Activated T-cell treated with anti-CD3 and anti-CD28 coated beads for 24 hours (primary cell): ENCODE measurements around the gene TPPP3.
"Not testable (repeated sequence)": the region's sequence is repeated elsewhere in the genome, so short reads cannot be mapped to it uniquely, and the experiment has no call there.

ENCODE experiments used
- DNase-seq: peaks from one replicate; pipeline ENCODE4 v3.0.0-alpha.2; 2020; ENCODE audit warnings: low read depth

Gene TPPP3

DNA sequence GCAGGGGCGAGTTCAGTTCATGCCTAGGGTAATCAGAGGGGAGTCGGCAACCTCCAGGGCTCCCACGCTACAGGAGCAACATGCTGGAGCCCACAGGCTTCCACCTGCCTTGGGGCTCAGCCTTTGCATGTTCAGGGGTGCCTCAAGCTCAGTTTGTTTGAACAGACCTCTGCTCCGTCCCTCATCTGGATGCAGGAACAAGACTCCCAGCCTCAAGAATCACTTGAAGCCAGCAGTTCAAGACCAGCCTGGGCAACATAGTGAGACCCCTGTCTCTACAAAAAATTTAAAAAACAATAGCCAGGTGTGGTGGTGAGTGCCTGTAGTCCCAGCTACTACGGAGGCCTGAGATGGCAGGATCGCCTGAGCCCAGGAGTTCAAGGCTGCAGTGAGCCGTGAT lies 32.7 kb upstream of the TPPP3 start:
- DNase-seq: no peak

DNA sequence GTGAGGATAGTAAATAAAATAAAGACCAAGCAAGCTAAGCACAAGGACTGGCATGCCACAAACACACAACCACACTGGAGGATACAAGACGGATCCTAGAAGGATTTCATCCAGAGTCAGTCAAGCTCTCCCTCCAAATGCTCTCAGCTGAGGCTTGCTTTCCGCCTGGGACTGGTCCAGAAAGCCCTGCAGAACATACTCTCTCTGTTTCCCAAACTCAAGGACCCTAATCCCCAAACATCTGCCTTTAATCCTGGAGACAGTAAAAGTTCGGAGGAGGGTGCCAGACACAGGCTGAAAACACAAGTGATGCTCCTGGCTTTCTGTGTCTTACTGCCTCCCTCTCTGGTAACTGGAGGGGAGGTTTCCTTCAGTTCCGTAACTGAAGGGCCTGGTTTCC lies 32.3 kb upstream of the TPPP3 start:
- DNase-seq: no peak

DNA sequence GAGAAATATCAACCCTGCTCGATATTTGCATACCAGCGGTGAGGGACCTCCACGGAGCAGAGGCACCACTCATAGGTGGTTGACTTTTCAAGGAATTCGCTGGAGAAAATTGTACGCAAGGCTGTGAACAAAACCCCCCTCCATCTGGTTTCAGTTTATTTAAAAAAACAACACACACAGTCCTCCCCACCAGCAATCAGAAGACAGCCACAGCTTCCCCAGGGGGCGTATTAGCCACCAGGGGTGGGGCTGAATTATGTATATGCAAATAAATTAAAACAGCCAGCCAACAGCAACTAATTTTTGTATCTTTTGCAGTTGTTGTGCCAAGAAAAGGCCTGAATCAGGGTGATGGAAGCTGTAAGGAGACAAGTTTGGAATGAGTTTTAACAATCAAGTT lies 31.8 kb upstream of the TPPP3 start:
- no peak for DNase-seq

DNA sequence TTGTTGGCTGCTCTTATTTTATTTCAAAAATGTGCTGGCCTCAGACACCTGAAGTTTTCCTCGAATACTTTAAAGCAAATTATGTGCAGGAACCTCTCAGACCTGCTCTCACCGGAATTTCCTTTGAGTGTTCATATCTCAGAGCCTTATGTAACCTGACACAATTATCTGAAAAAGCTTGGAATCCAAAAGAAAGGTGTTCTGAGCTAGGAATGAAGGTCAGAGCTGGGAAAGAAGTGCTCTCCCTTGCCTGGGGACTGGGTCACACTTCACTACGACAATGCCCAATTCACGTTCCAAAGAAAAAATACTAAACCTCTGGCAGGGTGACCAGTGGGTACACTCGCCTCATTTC lies 30.9 kb upstream of the TPPP3 start:
- no peak for DNase-seq

DNA sequence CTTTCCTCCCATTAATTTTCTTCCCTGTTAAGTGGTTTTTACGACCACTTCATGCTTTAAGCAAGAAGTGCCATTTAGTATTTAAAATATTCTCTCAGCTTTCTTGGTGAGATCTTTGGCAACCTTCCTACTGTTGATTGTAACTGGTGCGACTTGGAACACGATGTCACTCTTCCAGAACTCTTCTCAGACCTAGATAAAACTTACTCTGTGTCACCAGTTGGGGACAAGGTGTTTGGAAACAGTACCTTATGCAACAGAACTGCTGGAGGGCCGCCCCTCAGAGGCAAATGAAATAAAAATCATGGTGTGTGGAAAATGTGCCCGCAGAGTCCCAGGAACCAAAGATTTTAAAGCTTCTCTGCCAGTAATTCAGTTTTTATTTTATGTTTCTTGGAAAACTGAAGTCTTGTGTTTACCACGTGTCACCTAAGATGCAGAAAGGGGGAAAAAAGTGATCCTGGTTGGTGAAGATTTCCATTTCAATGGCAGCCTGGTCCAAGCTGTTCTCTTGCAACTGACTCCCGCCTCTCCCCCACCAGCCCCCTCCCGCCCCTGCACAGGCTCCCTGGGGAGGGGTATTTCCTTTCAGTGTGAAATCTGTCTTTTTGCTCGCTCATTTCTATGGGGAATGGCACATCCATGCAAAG lies 30.4 kb upstream of the TPPP3 start:
- DNase-seq: no peak

DNA sequence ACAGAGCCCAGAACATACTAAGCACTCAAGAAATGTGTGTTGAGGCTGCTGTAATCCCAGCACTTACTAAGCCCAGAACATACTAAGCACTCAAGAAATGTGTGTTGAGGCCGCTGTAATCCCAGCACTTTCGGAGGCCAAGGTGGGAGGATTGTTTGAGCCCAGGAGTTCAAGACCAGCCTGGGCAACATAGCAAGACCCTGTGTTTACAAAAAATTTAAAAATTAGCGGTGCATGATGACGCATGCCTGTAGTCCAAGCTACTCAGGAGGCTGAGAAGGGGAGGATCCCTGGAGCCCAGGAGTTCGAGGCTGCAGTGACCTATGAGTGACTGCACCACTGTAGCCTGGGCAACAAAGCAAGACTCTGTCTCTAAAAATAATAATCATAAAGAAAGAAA lies 29.7 kb upstream of the TPPP3 start:
- DNase-seq: no peak

DNA sequence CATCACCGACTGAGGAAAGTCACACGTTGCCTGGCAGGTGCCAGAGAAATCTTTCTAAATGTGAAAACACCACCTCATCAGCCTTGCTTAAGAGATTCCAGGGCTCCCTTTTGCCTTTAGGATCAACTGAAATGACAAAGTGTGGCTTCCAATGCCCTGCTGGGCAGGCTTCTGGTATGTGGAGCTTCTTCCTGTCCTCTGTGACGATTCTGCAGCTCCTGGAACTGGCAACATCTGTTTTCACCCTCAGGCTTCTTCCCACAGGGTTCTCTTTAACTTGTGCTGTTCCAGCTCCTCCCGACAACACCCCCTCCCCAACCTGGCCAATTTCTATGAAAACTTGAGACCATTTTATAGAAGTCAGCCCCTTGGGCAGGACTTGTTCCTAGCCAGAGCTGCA lies 27.7 kb upstream of the TPPP3 start:
- DNase-seq: no peak

DNA sequence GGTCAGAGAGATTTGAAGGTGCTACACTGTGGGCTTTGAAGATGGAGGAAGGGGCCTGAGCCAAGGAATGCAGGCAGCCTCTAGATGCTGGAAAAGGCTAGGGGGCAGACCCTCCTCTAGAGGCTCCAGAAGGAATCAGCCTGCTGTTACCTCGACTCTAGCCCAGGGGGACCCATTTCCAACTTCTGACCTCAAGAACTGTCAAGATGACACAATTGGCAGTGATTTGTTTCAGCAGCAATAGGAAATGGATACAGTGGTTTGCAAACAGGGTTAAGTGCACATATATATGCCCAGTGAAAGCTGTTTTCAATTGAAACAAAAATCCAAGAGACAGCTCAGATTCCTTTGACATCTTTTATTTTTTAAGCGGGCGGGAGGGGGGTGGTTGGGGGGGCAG lies 26.6 kb upstream of the TPPP3 start:
- DNase-seq: no peak

DNA sequence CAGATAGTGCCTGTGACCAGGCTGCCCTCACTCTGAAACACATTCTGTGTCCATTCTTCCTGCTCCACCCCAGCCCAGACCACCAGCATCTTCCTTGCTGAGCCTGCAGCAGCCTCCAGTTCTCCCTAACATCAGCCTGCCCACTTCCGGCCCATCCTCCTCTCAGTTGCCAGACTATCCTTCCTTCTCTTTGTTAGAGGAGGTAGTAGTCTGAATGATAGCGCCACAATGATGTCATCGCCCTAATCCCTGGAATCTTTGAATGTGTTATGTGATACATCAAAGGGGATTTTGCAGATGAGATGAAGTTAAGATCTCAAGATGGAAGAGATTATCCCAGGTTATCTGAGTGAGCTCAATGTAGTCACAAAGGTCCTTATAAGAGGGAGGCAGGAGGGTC lies 26.2 kb upstream of the TPPP3 start:
- DNase-seq: no peak

DNA sequence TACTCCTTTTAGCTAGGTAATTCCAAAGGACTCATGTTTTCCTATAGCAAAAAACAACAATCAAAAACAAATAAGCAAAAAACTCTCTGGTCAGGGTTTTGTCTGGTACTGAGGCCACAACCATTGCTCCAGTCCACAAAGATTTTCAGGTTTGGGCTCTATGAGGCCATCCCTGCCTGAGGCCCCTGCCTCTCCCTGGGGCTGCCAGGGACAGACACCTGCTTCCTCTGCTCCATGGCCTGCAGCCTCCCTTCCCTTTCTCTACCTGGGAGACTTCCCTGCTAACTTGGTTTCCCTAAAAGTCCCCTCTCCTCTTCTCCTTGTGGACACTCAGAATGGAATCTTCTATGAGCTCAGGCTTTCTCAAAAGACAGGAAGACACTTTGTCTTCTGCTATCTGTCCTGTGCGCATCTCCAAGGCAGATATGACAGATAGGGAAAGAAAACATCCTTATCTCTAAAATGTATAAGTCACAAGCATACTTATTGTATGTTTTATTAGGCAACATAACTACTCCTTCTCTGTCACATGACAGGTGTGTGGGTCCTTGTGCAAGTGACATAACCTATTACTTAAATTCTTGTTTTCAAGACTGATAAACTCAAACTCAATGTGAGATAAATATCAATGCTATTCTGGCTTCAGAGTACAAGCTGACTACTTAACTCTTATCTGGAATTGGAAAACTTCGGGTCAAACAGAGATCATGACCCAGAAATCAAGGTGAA lies 24.2 kb upstream of the TPPP3 start:
- no peak for DNase-seq

DNA sequence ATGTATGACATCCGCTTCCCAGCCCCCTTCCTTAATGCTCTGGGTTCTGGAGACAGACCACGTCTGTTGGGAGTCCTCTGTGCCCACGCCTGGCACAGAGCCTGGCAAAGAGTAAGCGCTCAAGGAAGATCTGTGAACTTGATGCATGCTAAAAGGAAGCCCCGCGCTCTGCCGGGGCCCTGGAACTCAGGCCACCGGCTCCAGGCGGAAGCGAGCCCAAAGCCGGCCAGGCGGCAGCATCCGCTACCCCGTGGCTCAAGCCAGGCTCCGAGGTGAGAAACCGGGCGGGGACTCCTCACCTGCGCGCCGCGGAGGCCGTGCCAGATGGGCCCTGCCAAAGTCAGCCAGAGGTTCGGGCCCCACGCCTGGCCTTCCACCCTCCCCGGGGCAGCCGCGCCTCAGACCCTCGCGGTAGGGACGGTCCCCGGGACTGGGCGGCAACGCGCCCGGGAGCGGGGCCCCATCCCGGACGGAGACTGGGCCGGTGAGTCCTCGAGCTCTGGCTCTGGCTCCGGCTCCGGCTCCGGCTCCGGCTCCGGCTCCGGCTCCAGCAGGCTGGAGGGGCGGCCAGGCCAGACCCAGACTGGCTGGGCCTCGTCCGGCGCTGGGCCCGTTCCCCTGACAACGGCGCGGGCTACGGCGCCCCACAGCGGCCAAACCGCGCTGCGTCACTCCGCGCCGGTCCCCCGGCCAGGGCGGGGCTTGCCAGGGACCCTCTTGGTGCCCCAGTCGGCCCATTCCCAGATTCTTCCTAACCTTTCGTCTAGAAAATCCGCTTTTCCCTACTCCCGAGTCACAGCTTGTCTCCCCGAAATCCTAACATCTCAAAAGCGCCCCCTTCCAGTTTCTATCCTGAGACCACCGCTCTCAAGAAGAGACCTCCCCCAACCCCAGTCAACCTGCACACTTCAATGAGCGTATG lies 22.8 kb upstream of the TPPP3 start, which contains the start of gene ZDHHC1:
Gene ZDHHC1, minus strand, starts transcription at position 606 of the 922 bp plus-strand sequence. CDS start 8,702 bp downstream, outside the sequence.
- peak; percentile 32 for DNase-seq

DNA sequence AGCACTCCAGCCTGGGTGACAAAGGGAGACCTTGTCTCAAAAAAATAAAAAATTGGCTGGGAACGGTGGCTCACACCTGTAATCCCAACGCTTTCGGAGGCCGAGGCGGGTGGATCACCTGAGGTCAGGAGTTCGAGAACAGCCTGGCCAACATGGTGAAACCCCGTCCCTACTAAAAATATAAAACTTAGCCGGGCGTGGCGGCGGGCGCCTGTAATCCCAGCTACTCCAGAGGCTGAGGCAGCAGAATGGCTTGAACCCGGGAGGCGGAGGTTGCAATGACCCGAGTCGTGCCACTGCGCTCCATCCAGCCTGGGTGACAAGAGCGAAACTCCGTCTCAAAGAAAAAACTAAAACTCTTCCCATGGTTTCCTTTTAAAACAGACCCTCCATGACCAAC lies 22.1 kb upstream of the TPPP3 start:
- DNase-seq: not testable (repeated sequence)

DNA sequence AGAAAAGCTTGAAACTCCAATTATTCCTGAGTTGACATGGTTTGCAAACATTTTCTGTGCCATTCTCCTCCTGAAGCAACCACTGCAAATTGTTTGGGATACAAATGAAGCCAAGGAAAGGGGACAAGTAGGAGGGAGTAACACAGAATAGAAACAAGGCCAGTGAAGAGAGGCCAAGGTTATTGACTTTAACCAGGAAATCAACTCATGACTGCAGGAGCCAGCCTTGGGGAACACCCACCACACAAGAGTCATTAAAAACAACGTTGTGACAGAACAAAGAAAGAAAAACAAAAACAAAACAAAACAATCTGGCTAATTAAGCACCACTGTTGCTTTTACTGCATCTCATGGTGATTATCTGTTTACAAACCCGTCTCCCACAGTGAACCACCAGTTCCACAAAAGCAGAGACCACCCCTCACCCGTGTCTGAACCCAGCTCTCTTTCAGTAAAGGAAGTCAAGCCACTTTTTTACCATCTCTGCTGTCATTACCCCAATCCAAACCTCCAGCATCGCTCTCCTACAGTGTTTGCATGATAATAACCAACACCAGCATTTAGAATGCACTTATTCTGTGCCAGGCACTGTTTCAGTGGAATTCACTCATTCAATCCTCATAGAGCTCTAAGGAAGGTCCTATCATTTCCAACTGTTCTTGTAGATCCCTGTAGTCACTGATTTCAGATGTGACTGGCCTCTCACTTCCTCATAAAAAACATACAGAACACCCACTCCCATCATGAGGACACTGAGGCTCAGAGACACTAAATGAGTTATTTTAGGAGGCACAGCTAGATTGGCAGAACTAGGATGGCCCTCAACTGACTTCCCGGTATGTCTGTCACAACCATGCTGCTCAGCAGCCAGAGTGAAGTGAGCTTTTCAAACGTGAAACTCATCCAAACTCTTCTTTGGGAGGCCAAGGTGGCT lies 20.9 kb upstream of the TPPP3 start:
- no peak for DNase-seq

DNA sequence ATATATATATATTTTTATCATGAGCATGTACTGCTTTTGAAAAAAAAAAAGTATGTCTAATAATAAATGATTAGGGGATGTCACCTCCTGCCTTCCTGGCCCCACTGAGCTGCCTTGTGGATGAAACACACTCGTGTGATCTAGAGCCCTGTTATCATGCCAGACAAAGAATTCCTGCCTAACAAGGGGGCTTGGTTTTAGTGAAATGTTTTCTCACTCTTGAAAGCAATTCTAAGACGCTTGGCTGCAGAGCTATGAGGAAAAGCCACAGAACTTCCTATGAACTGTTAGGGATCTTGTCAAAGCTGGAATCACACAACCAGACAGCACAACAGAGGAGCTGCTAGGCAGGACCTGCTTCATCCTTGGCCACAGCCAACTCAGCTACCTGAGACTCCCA lies 19.0 kb upstream of the TPPP3 start:
- no peak for DNase-seq

DNA sequence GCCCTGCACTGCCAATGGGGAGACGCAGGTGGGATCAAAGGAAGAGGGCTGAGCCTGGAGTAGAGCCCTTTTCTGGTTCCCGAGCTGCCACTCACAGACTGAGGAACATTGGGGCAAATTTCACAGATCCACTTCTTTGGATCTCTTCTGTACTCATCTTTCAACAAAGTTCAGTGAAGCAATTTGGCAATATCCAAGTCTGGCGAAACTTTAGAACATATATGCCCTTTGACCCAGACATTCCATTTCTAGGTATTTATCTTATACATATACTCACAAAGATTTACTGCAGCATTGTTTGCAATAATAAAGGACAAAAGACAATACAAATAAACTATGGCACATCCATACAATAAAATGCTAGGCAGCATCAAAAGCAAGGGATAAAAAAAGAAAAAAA lies 18.0 kb upstream of the TPPP3 start:
- DNase-seq: no peak

DNA sequence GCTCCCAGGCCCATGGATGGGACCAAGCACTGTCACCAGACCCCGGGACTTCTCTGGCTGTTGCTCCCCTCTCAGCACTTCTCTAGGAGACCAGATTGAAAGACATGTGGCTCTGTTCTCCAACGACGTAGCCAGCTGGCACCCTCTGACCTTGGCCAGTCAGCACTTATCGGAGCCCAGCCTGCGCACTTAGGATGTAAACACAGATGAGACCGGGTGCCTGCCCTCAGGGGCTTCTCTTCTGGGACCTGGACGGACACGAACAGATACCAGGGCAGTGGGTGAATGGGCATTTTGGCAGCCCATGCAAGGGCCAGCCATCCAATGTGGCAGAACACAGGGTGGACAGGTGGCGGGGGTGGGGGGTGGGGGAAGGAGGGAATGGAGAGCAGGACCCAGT lies 16.3 kb upstream of the TPPP3 start:
- DNase-seq: no peak

DNA sequence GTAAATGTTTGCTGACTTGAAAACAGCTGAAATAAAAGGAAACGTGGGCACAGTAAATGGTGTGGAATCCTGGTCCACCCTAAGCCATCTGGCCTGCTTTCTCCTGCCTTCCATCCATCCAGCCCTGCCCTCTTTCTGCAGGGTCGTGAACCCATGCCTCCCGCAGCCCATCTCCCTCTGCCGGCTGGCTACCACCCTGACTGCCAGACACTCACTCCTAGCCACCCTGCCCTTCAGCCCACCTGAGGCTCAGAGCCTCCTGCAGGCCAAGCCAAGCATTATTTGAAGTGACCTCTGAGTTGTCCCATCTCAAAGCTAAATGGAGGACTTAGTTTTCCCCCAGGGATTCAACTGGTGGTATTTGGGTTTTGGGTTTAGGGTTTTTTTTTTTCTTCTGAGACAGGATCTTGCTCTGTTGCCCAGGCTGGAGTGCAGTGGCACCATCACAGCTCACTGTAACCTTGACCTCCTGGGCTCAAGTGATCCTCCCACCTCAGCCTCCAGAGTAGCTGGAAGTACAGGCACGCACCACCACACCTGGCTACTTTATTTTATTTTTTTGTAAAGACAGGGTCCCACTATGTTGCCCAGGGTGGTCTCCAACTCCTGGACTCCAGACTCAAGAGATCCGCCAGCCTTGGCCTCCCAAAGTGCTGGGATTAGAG lies 14.6 kb upstream of the TPPP3 start:
- no peak for DNase-seq

DNA sequence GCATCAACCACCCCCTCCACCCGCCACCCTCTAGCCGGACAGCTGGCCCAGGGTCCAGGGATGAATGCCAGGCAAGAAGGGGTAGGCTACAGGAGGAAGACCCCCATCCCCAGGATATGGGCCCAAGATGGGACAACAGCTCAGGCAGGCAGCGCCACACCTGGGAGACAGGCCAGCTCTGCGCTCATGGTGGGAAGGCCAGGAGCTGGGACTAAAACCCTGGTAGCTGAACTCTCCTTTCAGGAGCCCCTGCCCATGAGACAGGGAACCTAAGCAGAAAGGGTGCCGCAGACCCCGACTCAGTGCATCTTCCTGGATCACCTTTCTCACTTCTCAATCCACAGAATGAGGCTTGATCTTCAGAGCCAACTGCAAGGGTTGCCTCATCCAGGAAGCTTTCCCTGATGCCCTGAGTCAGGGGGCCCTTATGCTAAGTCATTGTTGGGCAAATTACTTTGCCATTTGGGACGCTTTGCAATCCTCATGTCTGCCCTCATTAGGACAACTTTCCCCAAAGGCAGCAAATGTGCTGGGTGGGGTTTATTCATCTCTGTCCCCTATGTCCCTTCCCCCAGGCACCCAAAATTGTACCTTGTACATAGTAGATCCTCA lies 14.0 kb upstream of the TPPP3 start:
- no peak for DNase-seq

DNA sequence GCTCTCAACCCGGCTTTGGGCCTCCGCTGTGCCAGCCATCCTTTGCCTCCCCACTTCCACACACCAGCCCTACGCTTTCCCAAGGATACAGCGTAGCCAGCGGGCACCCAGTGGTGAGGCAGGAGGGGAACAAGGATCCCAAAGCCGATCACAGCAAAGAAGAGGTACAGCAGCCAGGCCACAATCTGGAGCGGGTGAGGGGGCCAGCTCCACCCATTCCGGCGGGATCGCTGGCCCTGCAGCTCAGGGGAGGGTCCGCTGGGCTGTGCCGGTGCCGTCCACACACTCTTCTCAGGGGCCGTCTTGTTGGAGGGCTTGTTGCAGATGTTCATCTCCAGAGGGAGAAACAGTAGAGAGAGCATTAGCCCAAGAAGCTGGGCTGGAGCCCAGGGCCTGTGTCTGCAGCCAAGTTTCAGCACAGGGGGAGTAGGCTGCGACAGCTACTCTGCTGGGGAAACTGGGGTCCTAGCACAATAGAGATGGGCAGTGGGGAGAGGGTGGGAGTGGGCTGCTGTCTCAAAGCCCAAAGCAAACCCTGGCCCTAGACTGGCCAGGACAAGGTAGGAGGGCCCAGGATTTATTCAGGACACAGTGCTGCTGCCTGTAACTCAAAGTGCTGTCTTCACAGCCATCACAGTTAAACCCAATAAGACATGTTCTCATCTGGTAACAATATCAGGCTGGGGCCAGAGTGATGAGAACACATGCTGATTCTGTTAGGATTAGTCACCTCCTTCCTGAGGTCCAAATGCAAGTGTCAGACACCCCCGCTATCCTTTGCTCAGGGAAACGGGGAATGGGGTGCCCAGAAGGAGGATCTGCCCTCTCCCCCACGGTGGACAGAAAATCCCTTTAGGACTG lies 13.0 kb upstream of the TPPP3 start:
- DNase-seq: no peak

DNA sequence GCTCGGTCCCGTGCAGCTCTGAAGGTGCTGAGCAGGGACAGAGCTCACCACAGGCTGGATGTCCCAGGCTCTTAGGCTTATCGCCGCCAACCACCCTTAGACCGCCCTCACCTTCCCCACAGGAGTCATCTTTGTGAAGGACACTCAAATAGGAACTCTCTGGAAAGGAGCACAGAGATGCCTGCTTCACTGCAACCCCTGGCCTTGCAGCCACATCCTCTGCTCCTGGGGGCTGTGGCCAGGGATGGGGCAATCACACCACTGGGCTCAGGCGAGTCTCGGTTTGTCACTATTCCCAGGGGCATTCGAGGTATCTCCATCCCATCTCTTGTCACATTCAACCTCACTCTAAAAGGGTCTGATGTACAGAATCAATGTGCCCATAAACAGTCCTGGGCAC lies 12.0 kb upstream of the TPPP3 start:
- no peak for DNase-seq
